GM08714 (cell line): ENCODE results near the gene IFIT3.

Source experiments
- H3K4me3 ChIP-seq: fragments of 200-500 bp; sonication (Bioruptor generic); 2 replicates; pipeline ENCODE4 v1.5.1; 2014; ENCODE audit warnings: mild to moderate bottlenecking, low read length, inconsistent platforms
- ZNF274 ChIP-seq: IDR thresholded peaks from 2 replicates; pipeline ENCODE4 v1.6.1; 2012; ENCODE audit warnings: mild to moderate bottlenecking, low read depth, low read length

Gene IFIT3

GRCh38 chr10:89351412-89351779, 23.6 kb downstream of the IFIT3 start:
- TF ChIP-seq ZNF274, result no peak

GRCh38 chr10:89351780-89352597, 24.2 kb downstream of the IFIT3 start:
- no peak for TF ChIP-seq ZNF274

More at GRCh38 chr10:89351412-89351779, 23.6 kb downstream of the IFIT3 start:
- H3K4me3 ChIP-seq, result peak overlapping the region; percentile 41; the same call in 1 of the 2 replicates

GRCh38 chr10:89352802-89353201, 25.0 kb downstream of the IFIT3 start:
- no peak for TF ChIP-seq ZNF274

More at GRCh38 chr10:89351780-89352597, 24.2 kb downstream of the IFIT3 start:
- H3K4me3 ChIP-seq, result peak overlapping the region; percentile 41; the same call in 1 of the 2 replicates

GRCh38 chr10:89355394-89355931, 27.7 kb downstream of the IFIT3 start:
- H3K4me3 ChIP-seq, result no peak overlapping the region
- TF ChIP-seq ZNF274, result no peak

More at GRCh38 chr10:89352802-89353201, 25.0 kb downstream of the IFIT3 start:
- H3K4me3 ChIP-seq, result no peak overlapping the region

GRCh38 chr10:89357096-89357495, 29.3 kb downstream of the IFIT3 start:
- no peak overlapping the region for H3K4me3 ChIP-seq
- no peak for TF ChIP-seq ZNF274

- H3K4me3 ChIP-seq, result no peak overlapping the region
- no peak for TF ChIP-seq ZNF274
These were observed 30.2 kb downstream of the IFIT3 start for GRCh38 chr10:89357975-89358374.

- H3K4me3 ChIP-seq, result no peak overlapping the region
- no peak for TF ChIP-seq ZNF274
These were observed 32.4 kb downstream of the IFIT3 start for GRCh38 chr10:89360157-89360556.

GRCh38 chr10:89362929-89363328, 35.1 kb downstream of the IFIT3 start:
- no peak overlapping the region for H3K4me3 ChIP-seq
- TF ChIP-seq ZNF274, result no peak

- no peak for TF ChIP-seq ZNF274
- H3K4me3 ChIP-seq, result peak overlapping the region; percentile 13; the same call in 1 of the 2 replicates
These were observed 36.1 kb downstream of the IFIT3 start for GRCh38 chr10:89363729-89364442.

GRCh38 chr10:89364531-89364930, 36.7 kb downstream of the IFIT3 start:
- no peak overlapping the region for H3K4me3 ChIP-seq
- no peak for TF ChIP-seq ZNF274

- H3K4me3 ChIP-seq, result no peak overlapping the region
- no peak for TF ChIP-seq ZNF274
These were observed 39.7 kb downstream of the IFIT3 start for GRCh38 chr10:89367529-89367928.

GRCh38 chr10:89368129-89368528, 40.3 kb downstream of the IFIT3 start:
- no peak overlapping the region for H3K4me3 ChIP-seq
- TF ChIP-seq ZNF274, result no peak

- H3K4me3 ChIP-seq, result no peak overlapping the region
- TF ChIP-seq ZNF274, result no peak
These were observed 41.6 kb downstream of the IFIT3 start for GRCh38 chr10:89369156-89370105.

GRCh38 chr10:89371079-89371478, 43.3 kb downstream of the IFIT3 start:
- no peak overlapping the region for H3K4me3 ChIP-seq
- no peak for TF ChIP-seq ZNF274
